Endodermal cell (in vitro differentiated cells): ENCODE measurements around the gene TDP1. TPM values are rescaled to one million over a fixed set of nuclear protein-coding genes. Genes with fewer than 3 reads are reported as not detected.

ENCODE experiments used
- DNase-seq: peaks from one replicate; pipeline ENCODE4 v3.0.0-alpha.2; 2017
- H3K27ac ChIP-seq: 2 replicates; pipeline ENCODE4 v1.5.1; 2013; ENCODE audit warnings: mild to moderate bottlenecking, low read depth, low read length, moderate library complexity
- H3K27me3 ChIP-seq: 2 replicates; pipeline ENCODE4 v1.6.1; 2013; ENCODE audit warnings: mild to moderate bottlenecking, low read length, moderate library complexity; ENCODE audit not compliant: insufficient read depth, control insufficient read depth, poor library complexity, severe bottlenecking
- H3K36me3 ChIP-seq: 2 replicates; pipeline ENCODE4 v1.7.0; 2013; ENCODE audit warnings: mild to moderate bottlenecking, low read length, moderate library complexity; ENCODE audit not compliant: control insufficient read depth, insufficient read depth
- H3K4me1 ChIP-seq: one replicate; pipeline ENCODE4 v1.7.0; 2013; ENCODE audit warnings: low read length; ENCODE audit not compliant: control insufficient read depth, insufficient read depth
- H3K4me3 ChIP-seq: 2 replicates; pipeline ENCODE4 v1.5.1; 2013; ENCODE audit warnings: mild to moderate bottlenecking, low read length, moderate library complexity
- H3K9ac ChIP-seq: 2 replicates; pipeline ENCODE4 v1.6.1; 2013; ENCODE audit warnings: mild to moderate bottlenecking, low read length, moderate library complexity; ENCODE audit not compliant: poor library complexity, severe bottlenecking; ENCODE audit errors: extremely low read depth
- H3K9me3 ChIP-seq: 2 replicates; pipeline ENCODE4 v1.6.1; 2013; ENCODE audit warnings: mild to moderate bottlenecking, low read length, moderate library complexity; ENCODE audit not compliant: control insufficient read depth
- H3K27ac Mint-ChIP-seq: 2 replicates; pipeline ENCODE4 v1.8.0; 2020; ENCODE audit warnings: mixed read lengths
- H3K27me3 Mint-ChIP-seq: 2 replicates; pipeline ENCODE4 v1.8.0; 2021; ENCODE audit warnings: mild to moderate bottlenecking, mixed read lengths; ENCODE audit not compliant: insufficient read depth
- H3K36me3 Mint-ChIP-seq: 2 replicates; pipeline ENCODE4 v1.8.0; 2020; ENCODE audit warnings: low read depth, mixed read lengths
- H3K4me1 Mint-ChIP-seq: 2 replicates; pipeline ENCODE4 v1.8.0; 2020; ENCODE audit warnings: mixed read lengths
- H3K4me3 Mint-ChIP-seq: 2 replicates; pipeline ENCODE4 v1.8.0; 2020; ENCODE audit warnings: mild to moderate bottlenecking, moderate library complexity, mixed read lengths
- H3K9me3 Mint-ChIP-seq: 2 replicates; pipeline ENCODE4 v1.8.0; 2020; ENCODE audit warnings: mild to moderate bottlenecking, mixed read lengths
- CTCF ChIP-seq: fragments of 200-600 bp; sonication (generic); conservative IDR thresholded peaks from 2 replicates; pipeline ENCODE4 v1.5.0; 2021; ENCODE audit warnings: antibody characterized with exemption, mild to moderate bottlenecking
- WGBS, 2 experiments: methylation state at CpG; one replicate each; pipeline versions ENCODE4 v1.1.5 to v1.1.7; 2013; ENCODE audit warnings: missing lambda C conversion rate in 2 of 2, mixed read lengths in 1 of 2; ENCODE audit not compliant: insufficient coverage in 1 of 2, insufficient read length in 1 of 2; 5-methylcytosine and 5-hydroxymethylcytosine counted together
- total RNA-seq, 2 donors: library from RNA; stranded (reverse); fragmentation: NEBNext Ultra II Directional in 1 of 2; extraction: Animal tissue kit (Norgen Biotek cat#: 25700) in 1 of 2; gene quantifications; 2 replicates in 1 of 2; 3 replicates in 1 of 2; pipeline ENCODE4 v1.2.1, GENCODE V29; 2021

Gene TDP1
- total RNA-seq, 2 donors from 2014 or later: 51.4 to 69.2 TPM

GRCh38 chr14:89911010-89911919 is 44.5 kb upstream of the TDP1 start:
- Histone ChIP-seq H3K4me3 (no peak overlapping the region), H3K9me3 (no peaks in the 10 kb centered on the region), H3K27ac (peak overlapping the region; percentile 97), H3K27me3 (no peaks in the 10 kb centered on the region), H3K4me1 (no peaks in the 10 kb centered on the region), H3K9ac (no peak overlapping the region), H3K36me3 (no peaks in the 10 kb centered on the region)
- WGBS, 2 experiments: 42 to 45% methylated on average over 8 to 11 of the region's 11 CpGs
- TF ChIP-seq CTCF: no peak
- Mint-ChIP-seq H3K27ac (peak overlapping the region; percentile 65), H3K36me3 (peaks cover 3% of the 10 kb centered on the region), H3K9me3 (peaks cover 4% of the 10 kb centered on the region), H3K4me3 (no peak overlapping the region), H3K4me1 (peaks cover 24% of the 10 kb centered on the region), H3K27me3 (no peaks in the 10 kb centered on the region)
- DNase-seq: peak; percentile 69

GRCh38 chr14:89912221-89912620 is 43.5 kb upstream of the TDP1 start:
- TF ChIP-seq CTCF: no peak
- no peak overlapping the region for H3K9ac ChIP-seq
- peak overlapping the region; percentile 97 for H3K27ac ChIP-seq
- H3K9me3 ChIP-seq: no peaks in the 10 kb centered on the region
- DNase-seq: no peak
- no peaks in the 10 kb centered on the region for H3K4me1 ChIP-seq
- no peaks in the 10 kb centered on the region for H3K27me3 ChIP-seq
- Mint-ChIP-seq H3K4me1 (peaks cover 24% of the 10 kb centered on the region), H3K4me3 (no peak overlapping the region), H3K27ac (no peak overlapping the region), H3K36me3 (peaks cover 3% of the 10 kb centered on the region), H3K9me3 (peaks cover 4% of the 10 kb centered on the region), H3K27me3 (no peaks in the 10 kb centered on the region)
- H3K36me3 ChIP-seq: no peaks in the 10 kb centered on the region
- no peak overlapping the region for H3K4me3 ChIP-seq
- WGBS, 2 experiments: 55 to 70% methylated on average over 2 of the region's 2 CpGs

GRCh38 chr14:89912667-89913211 is 43.0 kb upstream of the TDP1 start:
- Mint-ChIP-seq H3K27ac (no peak overlapping the region), H3K9me3 (peaks cover 4% of the 10 kb centered on the region), H3K27me3 (no peaks in the 10 kb centered on the region), H3K36me3 (peaks cover 3% of the 10 kb centered on the region), H3K4me1 (peaks cover 21% of the 10 kb centered on the region), H3K4me3 (no peak overlapping the region)
- Histone ChIP-seq H3K4me3 (no peak overlapping the region), H3K9ac (no peak overlapping the region), H3K9me3 (no peaks in the 10 kb centered on the region), H3K27me3 (no peaks in the 10 kb centered on the region), H3K36me3 (no peaks in the 10 kb centered on the region), H3K27ac (peak overlapping the region; percentile 97), H3K4me1 (no peaks in the 10 kb centered on the region)
- TF ChIP-seq CTCF: no peak
- DNase-seq: no peak
- WGBS, 2 experiments: 69 to 83% methylated on average over 7 to 9 of the region's 9 CpGs
